ENCODE data around the gene WDR43. TPM values are rescaled to one million over a fixed set of nuclear protein-coding genes. Genes with fewer than 3 reads are reported as not detected.

Gene WDR43
- total RNA-seq, 1 experiment from 2014 or later, result 86.5 TPM

DNA sequence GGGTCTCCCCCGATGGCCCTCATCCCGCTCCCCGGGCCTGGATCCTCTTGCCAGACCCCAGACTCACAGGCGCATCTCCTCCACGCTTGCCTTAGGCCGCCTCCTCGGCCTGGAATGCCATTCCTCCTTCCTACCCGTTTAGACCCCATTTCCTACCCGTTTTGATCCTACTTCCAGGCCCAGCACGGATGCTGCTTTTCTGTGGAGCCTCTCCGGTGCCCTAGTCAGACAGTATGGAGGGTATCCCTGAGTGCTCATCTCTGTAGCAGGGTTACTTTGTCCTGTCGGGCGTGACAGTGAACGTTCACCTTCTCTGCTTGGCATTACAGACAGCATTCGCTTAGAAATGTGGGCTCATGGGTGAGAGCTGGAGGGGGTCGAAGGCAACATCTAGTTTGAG, 96.0 kb downstream of the WDR43 start:
- intact Hi-C loops (cut with micrococcal nuclease; ENCODE audit: unreplicated experiment), result no loop called here
- CTCF ChIA-PET, result no interaction called here
- DNase-seq (ENCODE audit: low read depth, low spot score) (no peak), ATAC-seq (no peak)
- Histone ChIP-seq H3K27ac (ENCODE audit: low read length) (no peak overlapping the region), H3K4me3 (ENCODE audit: low read depth in 2 of 2, low read length in 2 of 2) (no peak overlapping the region), H3K27me3 (ENCODE audit: control insufficient read depth, insufficient read depth, low read length) (no peaks in the 10 kb centered on the region), H3K4me1 (ENCODE audit: control insufficient read depth, insufficient read depth, low read length) (no peaks in the 10 kb centered on the region), H3K36me3 (ENCODE audit: control insufficient read depth, insufficient read depth, low read length) (no peaks in the 10 kb centered on the region), H3K9me3 (ENCODE audit: control insufficient read depth, insufficient read depth, low read depth, low read length) (no peaks in the 10 kb centered on the region)
- POLR2A ChIA-PET, result no interaction called here
- in situ Hi-C loops (cut with HindIII; ENCODE audit: low pct_unique_long_range_greater_than_20kb, low sequenced_read_pairs), result no loop called here
- BruUV-seq (replicated peaks), result no TSS peak
- TF ChIP-seq, protein P1, sequence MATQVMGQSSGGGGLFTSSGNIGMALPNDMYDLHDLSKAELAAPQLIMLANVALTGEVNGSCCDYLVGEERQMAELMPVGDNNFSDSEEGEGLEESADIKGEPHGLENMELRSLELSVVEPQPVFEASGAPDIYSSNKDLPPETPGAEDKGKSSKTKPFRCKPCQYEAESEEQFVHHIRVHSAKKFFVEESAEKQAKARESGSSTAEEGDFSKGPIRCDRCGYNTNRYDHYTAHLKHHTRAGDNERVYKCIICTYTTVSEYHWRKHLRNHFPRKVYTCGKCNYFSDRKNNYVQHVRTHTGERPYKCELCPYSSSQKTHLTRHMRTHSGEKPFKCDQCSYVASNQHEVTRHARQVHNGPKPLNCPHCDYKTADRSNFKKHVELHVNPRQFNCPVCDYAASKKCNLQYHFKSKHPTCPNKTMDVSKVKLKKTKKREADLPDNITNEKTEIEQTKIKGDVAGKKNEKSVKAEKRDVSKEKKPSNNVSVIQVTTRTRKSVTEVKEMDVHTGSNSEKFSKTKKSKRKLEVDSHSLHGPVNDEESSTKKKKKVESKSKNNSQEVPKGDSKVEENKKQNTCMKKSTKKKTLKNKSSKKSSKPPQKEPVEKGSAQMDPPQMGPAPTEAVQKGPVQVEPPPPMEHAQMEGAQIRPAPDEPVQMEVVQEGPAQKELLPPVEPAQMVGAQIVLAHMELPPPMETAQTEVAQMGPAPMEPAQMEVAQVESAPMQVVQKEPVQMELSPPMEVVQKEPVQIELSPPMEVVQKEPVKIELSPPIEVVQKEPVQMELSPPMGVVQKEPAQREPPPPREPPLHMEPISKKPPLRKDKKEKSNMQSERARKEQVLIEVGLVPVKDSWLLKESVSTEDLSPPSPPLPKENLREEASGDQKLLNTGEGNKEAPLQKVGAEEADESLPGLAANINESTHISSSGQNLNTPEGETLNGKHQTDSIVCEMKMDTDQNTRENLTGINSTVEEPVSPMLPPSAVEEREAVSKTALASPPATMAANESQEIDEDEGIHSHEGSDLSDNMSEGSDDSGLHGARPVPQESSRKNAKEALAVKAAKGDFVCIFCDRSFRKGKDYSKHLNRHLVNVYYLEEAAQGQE (IDR thresholded peaks at IDR 0.05; ENCODE audit: insufficient read depth in 1 of 2, low read depth in 2 of 2, low read length in 1 of 2), result no peak
- TF ChIP-seq SIN3A (IDR thresholded peaks at IDR 0.05; ENCODE audit: borderline replicate concordance, insufficient read depth, low read depth, low read length), result no peak
- TF ChIP-seq TCF7L2 (IDR thresholded peaks at IDR 0.05; ENCODE audit: low read depth, low read length), result no peak
- TF ChIP-seq POLR2AphosphoS5 (IDR thresholded peaks at IDR 0.05; ENCODE audit: low read depth, low read length), result no peak
- TF ChIP-seq, protein P2, sequence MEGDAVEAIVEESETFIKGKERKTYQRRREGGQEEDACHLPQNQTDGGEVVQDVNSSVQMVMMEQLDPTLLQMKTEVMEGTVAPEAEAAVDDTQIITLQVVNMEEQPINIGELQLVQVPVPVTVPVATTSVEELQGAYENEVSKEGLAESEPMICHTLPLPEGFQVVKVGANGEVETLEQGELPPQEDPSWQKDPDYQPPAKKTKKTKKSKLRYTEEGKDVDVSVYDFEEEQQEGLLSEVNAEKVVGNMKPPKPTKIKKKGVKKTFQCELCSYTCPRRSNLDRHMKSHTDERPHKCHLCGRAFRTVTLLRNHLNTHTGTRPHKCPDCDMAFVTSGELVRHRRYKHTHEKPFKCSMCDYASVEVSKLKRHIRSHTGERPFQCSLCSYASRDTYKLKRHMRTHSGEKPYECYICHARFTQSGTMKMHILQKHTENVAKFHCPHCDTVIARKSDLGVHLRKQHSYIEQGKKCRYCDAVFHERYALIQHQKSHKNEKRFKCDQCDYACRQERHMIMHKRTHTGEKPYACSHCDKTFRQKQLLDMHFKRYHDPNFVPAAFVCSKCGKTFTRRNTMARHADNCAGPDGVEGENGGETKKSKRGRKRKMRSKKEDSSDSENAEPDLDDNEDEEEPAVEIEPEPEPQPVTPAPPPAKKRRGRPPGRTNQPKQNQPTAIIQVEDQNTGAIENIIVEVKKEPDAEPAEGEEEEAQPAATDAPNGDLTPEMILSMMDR (IDR thresholded peaks at IDR 0.05), result no peak

DNA sequence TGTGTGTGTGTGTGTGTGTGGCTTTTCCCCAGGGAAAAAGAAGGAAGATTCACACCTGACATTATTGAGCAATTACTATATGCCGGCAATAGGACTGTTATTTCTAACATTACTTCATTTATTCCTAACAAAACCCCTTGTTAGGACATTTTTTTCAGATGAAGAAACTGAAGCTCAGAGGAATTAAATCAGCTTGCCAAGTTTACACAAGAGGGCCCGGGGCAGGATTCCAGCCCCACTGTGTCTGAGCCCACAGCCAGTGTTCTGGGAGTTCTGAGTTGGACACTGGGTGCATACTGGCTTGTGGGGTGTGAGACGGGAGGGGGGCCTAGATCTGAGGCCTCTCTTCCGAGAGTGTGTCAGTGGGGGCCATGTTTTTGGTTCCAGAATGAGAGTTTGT, 96.6 kb downstream of the WDR43 start:
- Histone ChIP-seq H3K9me3 (ENCODE audit: control insufficient read depth, insufficient read depth, low read depth, low read length) (no peaks in the 10 kb centered on the region), H3K36me3 (ENCODE audit: control insufficient read depth, insufficient read depth, low read length) (no peaks in the 10 kb centered on the region), H3K27me3 (ENCODE audit: control insufficient read depth, insufficient read depth, low read length) (no peaks in the 10 kb centered on the region), H3K4me1 (ENCODE audit: control insufficient read depth, insufficient read depth, low read length) (no peaks in the 10 kb centered on the region), H3K4me3 (ENCODE audit: low read depth in 2 of 2, low read length in 2 of 2) (no peak overlapping the region), H3K27ac (ENCODE audit: low read length) (no peak overlapping the region)
- no peak for ATAC-seq
- CTCF ChIA-PET, result no interaction called here
- in situ Hi-C loops (cut with HindIII; ENCODE audit: low pct_unique_long_range_greater_than_20kb, low sequenced_read_pairs), result no loop called here
- POLR2A ChIA-PET, result no interaction called here
- BruUV-seq (replicated peaks), result no TSS peak
- intact Hi-C loops (cut with micrococcal nuclease; ENCODE audit: unreplicated experiment), result no loop called here
- TF ChIP-seq SIN3A (IDR thresholded peaks at IDR 0.05; ENCODE audit: borderline replicate concordance, insufficient read depth, low read depth, low read length) (no peak), POLR2AphosphoS5 (IDR thresholded peaks at IDR 0.05; ENCODE audit: low read depth, low read length) (no peak), TCF7L2 (IDR thresholded peaks at IDR 0.05; ENCODE audit: low read depth, low read length) (no peak)
- TF ChIP-seq, protein P2 (IDR thresholded peaks at IDR 0.05), result no peak
- TF ChIP-seq, protein P1 (IDR thresholded peaks at IDR 0.05; ENCODE audit: insufficient read depth in 1 of 2, low read depth in 2 of 2, low read length in 1 of 2), result no peak
- no peak for DNase-seq (ENCODE audit: low read depth, low spot score)
